HG03159 (cell line): ENCODE data around the gene ENO2.
A peak's percentile ranks its signal among the peaks of the same experiment; 100 is the strongest.

Source experiments
- ATAC-seq: cut with Tn5 transposase; IDR thresholded peaks from one replicate; pipeline ENCODE4 v1.9.1; 2021; ENCODE audit warnings: mild to moderate bottlenecking, moderate library complexity; ENCODE audit not compliant: unreplicated experiment

ENO2 gene

GRCh38 chr12:6929466-6930452 is 15.4 kb downstream of the ENO2 start:
- ATAC-seq, result no peak

GRCh38 chr12:6932766-6933165 is 18.4 kb downstream of the ENO2 start:
- ATAC-seq, result no peak

- no peak for ATAC-seq
Observed at GRCh38 chr12:6934110-6934509, 19.7 kb downstream of the ENO2 start.

GRCh38 chr12:6935371-6936193 is 21.2 kb downstream of the ENO2 start:
- no peak for ATAC-seq

GRCh38 chr12:6936194-6936635 is 21.8 kb downstream of the ENO2 start:
- ATAC-seq, result no peak

GRCh38 chr12:6936636-6937480 is 22.5 kb downstream of the ENO2 start:
- ATAC-seq, result peak; percentile 6

GRCh38 chr12:6937481-6938352 is 23.3 kb downstream of the ENO2 start:
- ATAC-seq, result peak; percentile 76

- no peak for ATAC-seq
Observed at GRCh38 chr12:6938353-6939190, 24.2 kb downstream of the ENO2 start.

GRCh38 chr12:6939191-6939540 is 24.8 kb downstream of the ENO2 start:
- ATAC-seq, result no peak

- ATAC-seq, result no peak
Observed at GRCh38 chr12:6941267-6941666, 26.9 kb downstream of the ENO2 start.

GRCh38 chr12:6941782-6942181 is 27.4 kb downstream of the ENO2 start:
- no peak for ATAC-seq

GRCh38 chr12:6942331-6942665 is 27.9 kb downstream of the ENO2 start:
- no peak for ATAC-seq

GRCh38 chr12:6943389-6943721 is 29.0 kb downstream of the ENO2 start:
- peak; percentile 27 for ATAC-seq

GRCh38 chr12:6943722-6944380 is 29.5 kb downstream of the ENO2 start, which contains the start of the genes C12orf57 and RNU7-1:
TSS of gene C12orf57 (plus strand) at chr12:6944022. CDS start at chr12:6944122, 100 bp downstream.
TSS of gene RNU7-1 (plus strand) at chr12:6943816.
- ATAC-seq, result peak; percentile 33

- ATAC-seq, result peak; percentile 42
Observed at GRCh38 chr12:6944381-6945186, 30.2 kb downstream of the ENO2 start.

- ATAC-seq, result no peak
Observed at GRCh38 chr12:6945613-6946012, 31.2 kb downstream of the ENO2 start.

- no peak for ATAC-seq
Observed at GRCh38 chr12:6946033-6946919, 31.9 kb downstream of the ENO2 start.
